Erythroblast (primary cell): ENCODE data around the gene HELZ.

ENCODE experiments used
- GATA1 ChIP-seq: IDR thresholded peaks from 2 replicates; pipeline ENCODE4 v1.6.1; 2011; ENCODE audit warnings: low read depth, mild to moderate bottlenecking, control low read depth, low read length, moderate library complexity
- POLR2A ChIP-seq: IDR thresholded peaks from 2 replicates; pipeline ENCODE4 v1.6.1; 2011; ENCODE audit warnings: mild to moderate bottlenecking, low read length

- TF ChIP-seq POLR2A (no peak), GATA1 (no peak)
These were observed 194.4 kb downstream of the HELZ start for GRCh38 chr17:67050471-67051154.
